GM19324 (cell line): ENCODE measurements around the gene RIMBP2.
"Not testable (repeated sequence)": the region's sequence is repeated elsewhere in the genome, so short reads cannot be mapped to it uniquely, and the experiment has no call there.

ENCODE experiments used
- ATAC-seq: cut with Tn5 transposase; IDR thresholded peaks from one replicate; pipeline ENCODE4 v1.9.1; 2021; ENCODE audit warnings: mild to moderate bottlenecking, moderate library complexity; ENCODE audit not compliant: unreplicated experiment, low FRiP score

Gene RIMBP2

GRCh38 chr12:130706885-130707570 is 9.1 kb downstream of the RIMBP2 start:
- no peak for ATAC-seq

DNA sequence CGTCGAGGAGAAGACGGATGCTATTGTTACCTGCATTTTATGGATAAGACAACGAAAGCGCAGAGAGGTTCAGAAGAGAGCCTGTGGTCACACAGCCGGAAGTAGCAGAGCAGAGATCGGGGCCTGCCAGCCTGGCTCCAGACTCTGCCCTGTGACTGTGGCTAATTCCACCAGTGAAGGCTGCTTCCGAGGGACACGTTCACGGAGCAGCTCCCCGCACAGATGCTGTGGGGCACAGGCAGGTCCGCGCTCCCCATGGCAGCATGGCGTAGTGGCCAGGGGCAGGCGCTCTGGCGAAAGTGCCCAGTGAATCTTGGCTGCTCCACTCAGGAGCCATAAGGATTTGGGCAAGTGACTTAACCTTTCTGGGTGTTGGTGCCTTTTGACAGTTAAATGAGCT is 9.8 kb downstream of the RIMBP2 start:
- ATAC-seq: no peak

DNA sequence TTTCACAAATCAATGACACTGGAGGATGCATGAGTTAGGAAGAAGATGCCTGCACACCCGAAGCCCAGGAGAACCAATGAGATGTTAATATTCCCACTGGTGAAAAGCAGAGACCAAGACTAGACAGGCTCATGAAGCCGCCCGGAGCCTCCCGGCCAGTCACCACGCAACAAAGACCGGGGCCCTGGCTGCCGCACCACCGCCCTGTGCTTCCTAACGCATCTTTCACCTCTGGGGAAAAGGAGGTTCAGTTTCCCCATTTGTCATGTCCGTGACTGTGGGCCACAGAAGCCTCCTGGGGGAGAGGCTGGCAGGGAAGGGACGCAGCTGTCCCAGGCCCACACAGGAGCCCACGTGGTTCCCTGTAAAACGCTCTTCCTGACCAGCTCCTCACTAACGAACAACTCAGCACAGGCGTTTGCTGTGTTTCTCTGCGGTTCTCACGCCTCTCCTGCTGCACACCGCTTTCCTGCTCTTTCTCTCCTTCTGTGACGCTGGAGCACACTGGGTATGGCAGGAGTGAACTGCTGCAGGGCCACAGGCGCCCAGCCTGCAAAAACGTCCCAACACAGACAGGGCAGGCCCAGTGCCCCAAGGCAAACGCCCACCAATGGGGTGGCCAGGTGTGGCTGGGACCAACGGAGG is 10.8 kb downstream of the RIMBP2 start:
- ATAC-seq: no peak

DNA sequence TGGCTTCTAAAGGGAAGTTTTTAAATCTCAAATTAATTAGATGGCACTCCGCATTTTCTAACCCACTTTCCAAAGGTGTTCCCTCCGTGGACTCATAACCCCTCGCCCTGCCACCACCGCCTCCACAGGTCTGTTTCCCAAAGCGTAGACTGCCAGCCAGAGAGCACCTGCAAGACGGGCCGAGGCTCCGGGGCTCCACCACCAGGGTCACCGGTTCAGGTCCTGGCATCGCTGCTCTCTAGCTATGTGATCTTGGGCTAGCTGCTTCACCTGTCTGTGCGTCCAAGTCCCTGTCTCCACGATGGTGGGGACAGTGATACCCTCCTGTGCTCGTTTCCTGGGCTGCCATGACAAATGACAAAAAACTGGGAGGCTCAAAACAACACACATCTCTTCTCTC is 11.5 kb downstream of the RIMBP2 start:
- no peak for ATAC-seq

- no peak for ATAC-seq
These were observed 12.2 kb downstream of the RIMBP2 start for GRCh38 chr12:130703733-130704375.

- ATAC-seq: no peak
These were observed 12.9 kb downstream of the RIMBP2 start for GRCh38 chr12:130702966-130703732.

GRCh38 chr12:130701402-130701744 is 14.7 kb downstream of the RIMBP2 start:
- ATAC-seq: no peak

GRCh38 chr12:130700492-130701401 is 15.4 kb downstream of the RIMBP2 start:
- no peak for ATAC-seq

DNA sequence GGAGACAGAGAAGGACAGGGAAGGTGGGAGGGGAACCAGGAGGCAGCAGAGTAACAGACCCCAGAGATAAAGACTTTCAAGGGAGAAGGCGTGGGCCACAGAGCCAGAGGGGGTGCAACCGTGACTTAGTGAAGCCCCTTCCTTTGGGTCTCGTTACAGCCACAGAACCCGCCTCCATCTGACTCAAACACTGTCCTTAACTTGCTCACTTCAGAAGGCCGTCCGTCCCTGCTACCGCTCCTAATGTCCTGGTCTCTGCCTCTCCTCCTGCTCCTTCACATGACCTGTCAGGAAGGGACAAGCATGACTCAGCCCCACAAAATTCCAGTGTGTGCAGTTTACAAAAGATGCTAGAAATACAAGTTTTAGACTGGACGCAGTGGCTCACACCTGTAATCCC is 18.0 kb downstream of the RIMBP2 start:
- no peak for ATAC-seq

- ATAC-seq: no peak
These were observed 19.6 kb downstream of the RIMBP2 start for GRCh38 chr12:130696379-130697100.

GRCh38 chr12:130695061-130695460 is 21.0 kb downstream of the RIMBP2 start:
- no peak for ATAC-seq

DNA sequence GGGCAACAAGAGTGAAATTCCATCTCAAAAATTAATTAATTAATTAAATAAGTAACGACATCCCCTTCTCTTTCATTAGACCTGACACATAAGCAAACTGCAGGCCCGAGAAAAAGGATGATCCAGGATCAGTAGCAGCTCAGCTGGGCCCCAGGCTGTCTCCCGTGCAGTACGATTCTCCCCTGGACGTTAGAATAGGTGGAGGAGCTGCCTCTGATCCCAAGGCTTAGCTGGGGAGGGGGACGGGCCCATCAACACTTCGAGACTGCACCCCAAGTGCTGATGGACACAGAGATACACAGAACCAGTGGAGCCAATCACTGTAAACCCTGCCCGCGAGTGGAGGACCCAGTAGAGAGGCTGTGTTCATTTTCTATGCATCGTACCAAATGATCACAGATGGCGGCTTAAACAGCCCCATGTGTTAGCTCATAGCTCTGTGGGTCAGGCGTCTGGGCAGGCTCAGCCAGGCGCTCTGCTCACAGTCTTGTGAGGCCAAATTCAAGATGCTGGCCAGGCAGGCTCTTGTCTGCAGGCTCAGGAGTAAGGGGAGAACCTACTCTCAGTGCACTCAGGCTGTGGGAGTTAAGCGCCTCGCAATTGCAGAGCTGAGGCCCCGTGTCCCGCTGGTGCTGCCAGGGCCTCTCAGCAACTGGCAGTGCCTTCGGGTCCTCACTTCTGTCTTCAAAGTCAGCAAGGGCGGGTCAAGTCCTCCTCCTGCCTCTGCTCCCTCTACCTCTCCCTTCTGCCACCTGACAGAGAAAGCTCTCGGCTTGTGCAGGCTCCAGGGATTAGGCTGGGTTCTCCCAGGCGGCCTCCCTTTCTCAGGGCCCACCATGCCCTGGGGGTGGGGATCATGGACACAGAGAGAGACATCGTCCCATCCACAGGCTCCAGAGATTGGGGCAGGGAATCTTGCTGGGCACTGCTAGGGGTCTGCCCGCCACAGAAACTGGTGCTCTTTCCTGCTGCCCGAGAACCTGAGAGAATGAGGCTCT is 26.4 kb downstream of the RIMBP2 start:
- ATAC-seq: no peak

GRCh38 chr12:130688999-130689398 is 27.1 kb downstream of the RIMBP2 start:
- ATAC-seq: not testable (repeated sequence)

GRCh38 chr12:130687796-130688778 is 28.0 kb downstream of the RIMBP2 start:
- ATAC-seq: no peak

- no peak for ATAC-seq
These were observed 28.9 kb downstream of the RIMBP2 start for GRCh38 chr12:130687190-130687589.

DNA sequence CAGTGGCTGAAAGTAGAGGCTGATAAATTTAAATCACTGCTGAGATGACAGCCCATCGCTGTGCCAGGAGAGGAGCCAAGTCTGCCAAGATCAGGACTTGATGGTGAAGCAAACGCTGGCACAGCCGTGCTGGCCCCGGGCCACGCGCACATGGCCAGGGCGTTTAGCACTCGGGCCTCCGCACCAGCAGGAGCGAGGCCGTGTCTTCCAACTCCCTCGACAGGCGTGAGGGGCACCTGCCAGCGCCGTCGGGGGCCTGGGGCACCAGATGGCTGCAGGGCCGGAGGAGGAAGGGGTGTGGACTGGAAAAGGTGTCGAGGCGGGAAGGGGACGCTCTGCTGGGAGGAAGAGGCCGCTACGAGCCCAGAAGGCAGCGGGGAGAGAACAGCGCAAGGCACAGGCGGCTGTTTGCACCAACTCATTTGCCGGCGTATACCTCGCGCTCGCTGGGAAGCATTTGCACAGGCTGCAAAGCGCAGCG is 29.5 kb downstream of the RIMBP2 start:
- no peak for ATAC-seq

- no peak for ATAC-seq
These were observed 30.2 kb downstream of the RIMBP2 start for GRCh38 chr12:130685850-130686249.
